NCI-H1694 (cell line): ENCODE measurements around the gene ARHGAP22.

Experiments
- DNase-seq: peaks from one replicate; lab custom pipeline; 2025; lab: John Stamatoyannopoulos, UW

ARHGAP22 gene

GRCh38 chr10:48477616-48478015 lies 127.3 kb downstream of the ARHGAP22 start:
- no peak for DNase-seq

GRCh38 chr10:48477141-48477540 lies 127.7 kb downstream of the ARHGAP22 start:
- DNase-seq: no peak

- DNase-seq: peak; percentile 14
These were observed 128.4 kb downstream of the ARHGAP22 start for GRCh38 chr10:48476279-48476982.

DNA sequence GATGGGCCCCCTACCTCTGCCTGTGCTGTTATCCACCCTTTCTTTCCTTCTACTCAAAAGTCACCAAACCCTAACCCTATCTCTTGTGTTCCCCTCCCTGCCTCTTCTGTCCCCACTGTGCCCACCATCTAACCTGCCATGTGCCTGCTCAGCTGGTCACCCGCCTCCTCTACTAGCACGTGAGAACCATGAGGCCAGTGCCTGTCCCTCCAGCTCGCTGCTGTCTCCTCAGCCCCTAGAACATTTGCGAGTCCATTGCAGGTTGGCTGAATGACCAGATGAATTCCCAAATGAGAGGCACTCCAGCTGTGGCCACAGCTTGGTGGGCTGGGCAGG lies 129.0 kb downstream of the ARHGAP22 start:
- no peak for DNase-seq

- no peak for DNase-seq
These were observed 130.0 kb downstream of the ARHGAP22 start for GRCh38 chr10:48474765-48475365.

- no peak for DNase-seq
These were observed 131.2 kb downstream of the ARHGAP22 start for GRCh38 chr10:48473704-48474103.

DNA sequence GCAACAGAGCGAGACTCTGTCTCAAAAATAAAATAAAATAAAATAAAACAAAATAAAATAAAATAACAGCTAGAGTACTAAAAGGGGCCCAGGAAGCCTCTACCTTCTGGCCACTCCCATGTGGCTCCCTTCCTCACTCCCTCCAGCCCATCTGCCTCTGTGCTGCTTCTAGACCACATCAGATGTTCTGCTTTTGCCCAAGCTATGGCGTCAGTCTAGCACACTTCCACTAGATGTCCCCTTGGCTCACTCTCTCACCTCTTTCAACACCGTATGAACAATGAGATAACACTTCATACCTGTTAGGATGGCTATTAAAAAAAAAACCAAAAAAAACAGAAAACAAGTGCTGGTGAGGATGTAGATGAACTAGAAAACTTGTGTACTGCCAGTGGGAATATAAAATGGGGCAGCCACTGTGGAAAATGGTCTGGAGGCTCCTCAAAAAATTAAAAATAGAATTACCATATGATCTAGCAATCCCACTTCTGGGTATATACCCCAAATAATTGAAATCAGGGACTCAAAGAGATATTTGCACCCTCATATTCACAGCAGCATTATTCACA lies 132.3 kb downstream of the ARHGAP22 start:
- DNase-seq: no peak

- no peak for DNase-seq
These were observed 133.7 kb downstream of the ARHGAP22 start for GRCh38 chr10:48470893-48471805.

- DNase-seq: no peak
These were observed 134.6 kb downstream of the ARHGAP22 start for GRCh38 chr10:48470115-48470892.

DNA sequence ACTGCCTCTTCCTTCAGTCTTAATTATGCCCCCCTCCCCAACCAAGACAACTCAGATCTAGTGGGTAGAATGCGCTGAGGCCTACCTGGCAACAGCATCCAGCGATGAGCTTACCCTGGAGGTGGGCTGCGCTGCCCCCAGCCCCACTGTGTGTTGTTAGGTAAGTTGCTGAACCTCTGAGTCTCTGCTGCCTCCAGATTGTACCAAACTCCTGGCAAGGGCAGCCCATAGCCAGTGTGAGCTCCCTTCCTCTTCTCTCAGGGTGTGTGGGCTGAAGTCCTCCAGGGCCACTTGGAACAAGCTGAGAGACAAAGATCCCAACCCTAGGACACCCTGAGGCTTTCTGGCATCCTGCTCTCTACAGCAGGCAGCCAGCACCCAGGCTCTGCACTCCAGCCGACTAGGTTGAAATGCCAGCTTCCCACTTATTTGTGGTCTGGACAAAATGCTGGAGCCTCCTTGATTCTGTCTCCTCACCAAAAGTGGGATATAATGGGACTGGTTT lies 135.3 kb downstream of the ARHGAP22 start:
- no peak for DNase-seq

DNA sequence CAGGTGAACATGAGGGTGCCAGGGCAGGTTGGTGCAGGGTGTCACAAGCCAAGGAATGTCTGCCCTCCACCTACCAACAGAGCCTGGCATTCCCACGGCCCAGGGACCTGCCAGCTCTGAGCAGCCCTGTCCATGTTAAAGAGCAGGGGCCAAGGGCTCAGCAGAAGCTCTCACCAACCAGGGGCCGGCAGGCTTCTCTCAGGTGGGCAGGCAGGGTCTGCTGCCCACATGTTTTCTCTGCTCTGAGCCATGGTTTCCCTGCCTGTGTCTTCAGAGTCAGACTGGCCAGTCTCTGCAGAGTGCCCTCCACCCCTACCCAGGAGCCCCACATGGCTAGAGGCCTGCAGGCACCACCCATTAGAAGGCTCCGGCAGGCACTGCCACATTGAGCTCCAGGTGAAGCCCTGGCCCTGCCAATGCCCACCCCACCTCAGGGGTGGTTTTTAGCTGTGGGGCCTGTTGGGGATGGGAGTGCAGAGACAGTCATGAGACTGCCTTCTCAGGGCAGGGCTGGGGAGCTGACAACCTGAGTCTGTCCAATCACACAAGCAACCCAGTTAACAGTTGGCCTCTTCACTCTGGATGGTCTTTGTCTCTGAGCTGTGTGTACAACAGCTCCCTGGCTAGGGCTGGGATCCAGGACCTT lies 135.9 kb downstream of the ARHGAP22 start:
- DNase-seq: no peak

- no peak for DNase-seq
These were observed 136.6 kb downstream of the ARHGAP22 start for GRCh38 chr10:48468130-48468790.

DNA sequence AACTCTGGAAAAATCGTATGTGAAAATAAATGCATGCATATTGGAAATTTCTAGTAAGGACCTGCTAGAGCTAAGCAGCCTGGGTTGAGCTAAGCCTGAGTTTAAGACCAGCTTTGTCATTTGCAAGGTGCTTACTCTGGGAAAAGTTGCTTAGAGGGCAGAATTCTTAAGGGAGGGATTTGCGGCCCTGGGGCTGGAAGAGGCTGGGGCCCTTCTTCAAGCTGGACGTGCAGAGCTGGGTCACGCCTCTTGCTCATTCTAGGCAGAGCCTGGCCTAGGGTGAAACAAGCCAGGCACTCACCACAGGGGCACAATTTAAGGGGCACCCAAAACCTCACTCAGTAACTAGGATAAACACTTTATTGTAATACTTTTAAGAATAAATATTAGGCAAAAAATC lies 137.2 kb downstream of the ARHGAP22 start:
- no peak for DNase-seq

DNA sequence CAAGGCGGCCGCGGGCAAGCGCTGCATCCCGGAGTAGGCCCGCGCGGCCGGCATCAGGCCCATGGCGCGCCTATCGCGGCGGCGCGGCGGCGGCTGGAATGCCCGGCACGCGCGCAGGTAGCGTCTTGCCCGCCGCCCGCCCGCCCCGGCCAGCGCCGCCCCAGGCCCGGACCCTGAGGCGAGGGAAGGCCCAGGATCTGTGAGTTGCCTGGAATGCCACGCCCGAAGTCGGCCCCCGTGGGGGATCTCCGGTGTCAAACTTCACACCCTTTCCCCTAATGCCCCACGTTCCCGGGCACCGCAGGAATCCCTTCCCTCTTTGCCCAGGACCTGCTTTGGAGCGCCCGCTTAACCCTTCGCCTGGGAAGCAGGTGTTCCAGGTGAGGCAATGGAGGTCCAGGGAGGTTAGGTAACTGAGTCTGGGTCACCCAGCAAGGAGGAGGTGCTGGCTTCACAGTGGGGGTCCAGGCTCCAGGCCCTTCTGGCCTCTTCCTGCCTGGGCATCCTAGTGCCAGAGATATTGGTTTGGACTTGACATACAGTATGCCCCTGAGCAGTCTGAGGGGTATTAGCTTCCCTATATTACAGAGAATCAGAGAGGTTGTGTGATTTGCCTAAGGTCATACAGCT lies 138.1 kb downstream of the ARHGAP22 start:
- no peak for DNase-seq

GRCh38 chr10:48465860-48466521 lies 138.9 kb downstream of the ARHGAP22 start:
- no peak for DNase-seq

- peak; percentile 35 for DNase-seq
These were observed 139.8 kb downstream of the ARHGAP22 start for GRCh38 chr10:48464871-48465736.

GRCh38 chr10:48464121-48464870 lies 140.6 kb downstream of the ARHGAP22 start:
- no peak for DNase-seq
